ENCODE data around the gene RBM10.

DNA sequence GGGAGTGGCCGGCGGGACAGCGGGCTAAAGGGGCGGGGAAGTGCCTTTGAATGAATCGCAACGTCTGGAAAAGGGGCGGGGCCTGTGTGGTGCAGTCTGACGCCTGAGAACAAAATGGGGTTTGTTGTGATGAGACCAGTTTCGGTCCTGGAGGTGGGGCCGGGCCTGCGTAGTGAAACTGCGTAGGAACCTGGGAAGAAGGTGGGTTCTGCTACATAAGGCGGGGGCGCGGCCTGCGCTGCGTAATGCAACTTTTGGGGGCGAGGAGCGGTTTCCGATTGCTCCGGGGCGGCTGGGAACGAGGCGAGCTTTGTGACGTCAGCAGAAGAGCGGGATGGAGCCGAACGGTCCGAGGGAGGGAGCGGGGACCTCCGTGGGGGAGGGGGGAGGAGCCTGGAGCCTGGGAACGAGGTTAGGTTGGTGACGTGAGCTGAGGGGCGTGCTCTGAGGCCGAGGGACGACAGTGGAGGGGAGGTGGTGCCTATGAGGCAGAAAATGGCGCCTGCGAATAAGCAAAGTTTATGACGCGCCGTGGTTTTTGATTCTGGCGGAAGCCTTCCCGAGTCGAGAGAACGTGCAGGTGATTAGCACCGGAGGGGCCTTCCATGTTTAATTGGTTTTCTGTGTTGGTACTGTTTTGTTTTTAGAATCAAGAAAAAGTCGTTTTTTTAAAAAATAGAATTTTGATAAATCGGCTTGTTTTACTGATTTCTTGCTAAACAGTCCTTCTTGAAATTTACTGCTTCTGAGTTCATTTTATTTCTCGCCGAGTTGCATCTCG, 88.5 kb downstream of the RBM10 start:
- TF ChIP-seq EZH2phosphoT487 (IDR thresholded peaks at IDR 0.05; ENCODE audit: borderline replicate concordance, low read length), result no peak
- TF ChIP-seq, protein P1, sequence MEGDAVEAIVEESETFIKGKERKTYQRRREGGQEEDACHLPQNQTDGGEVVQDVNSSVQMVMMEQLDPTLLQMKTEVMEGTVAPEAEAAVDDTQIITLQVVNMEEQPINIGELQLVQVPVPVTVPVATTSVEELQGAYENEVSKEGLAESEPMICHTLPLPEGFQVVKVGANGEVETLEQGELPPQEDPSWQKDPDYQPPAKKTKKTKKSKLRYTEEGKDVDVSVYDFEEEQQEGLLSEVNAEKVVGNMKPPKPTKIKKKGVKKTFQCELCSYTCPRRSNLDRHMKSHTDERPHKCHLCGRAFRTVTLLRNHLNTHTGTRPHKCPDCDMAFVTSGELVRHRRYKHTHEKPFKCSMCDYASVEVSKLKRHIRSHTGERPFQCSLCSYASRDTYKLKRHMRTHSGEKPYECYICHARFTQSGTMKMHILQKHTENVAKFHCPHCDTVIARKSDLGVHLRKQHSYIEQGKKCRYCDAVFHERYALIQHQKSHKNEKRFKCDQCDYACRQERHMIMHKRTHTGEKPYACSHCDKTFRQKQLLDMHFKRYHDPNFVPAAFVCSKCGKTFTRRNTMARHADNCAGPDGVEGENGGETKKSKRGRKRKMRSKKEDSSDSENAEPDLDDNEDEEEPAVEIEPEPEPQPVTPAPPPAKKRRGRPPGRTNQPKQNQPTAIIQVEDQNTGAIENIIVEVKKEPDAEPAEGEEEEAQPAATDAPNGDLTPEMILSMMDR (IDR thresholded peaks at IDR 0.05; ENCODE audit: low read depth, low read length, poor library complexity, severe bottlenecking), result no peak
